Natural killer cell (primary cell): Measurements from ENCODE around the gene ERLEC1. TPM values are rescaled to one million over a fixed set of nuclear protein-coding genes. Genes with fewer than 3 reads are reported as not detected.

Experiments
- ATAC-seq, 3 donors: fragments of 150-1000 bp in 2 of 3; fragments of 200-7000 bp in 1 of 3; cut with Tn5 transposase; 1 replicate in 1 of 3; 2 replicates in 2 of 3; pipeline ENCODE4 v1.10.0; 2021; ENCODE audit warnings: mild to moderate bottlenecking in 2 of 3, moderate library complexity in 2 of 3
- DNase-seq, 2 donors: peaks; one replicate each; pipeline versions ENCODE4 v3.0.0 to v3.0.0-alpha.2; 2013 to 2021; ENCODE audit warnings: mixed read lengths in 1 of 2
- H3K27ac ChIP-seq: one replicate; pipeline ENCODE4 v1.5.1; 2013; ENCODE audit warnings: mild to moderate bottlenecking, low read length
- H3K27me3 ChIP-seq: one replicate; pipeline ENCODE4 v1.6.1; 2013; ENCODE audit warnings: low read length; ENCODE audit not compliant: control insufficient read depth, insufficient read depth
- H3K36me3 ChIP-seq: one replicate; pipeline ENCODE4 v1.6.1; 2013; ENCODE audit warnings: low read length; ENCODE audit not compliant: control insufficient read depth, insufficient read depth
- H3K4me1 ChIP-seq: one replicate; pipeline ENCODE4 v1.6.1; 2013; ENCODE audit warnings: low read length; ENCODE audit not compliant: control insufficient read depth, insufficient read depth
- H3K4me3 ChIP-seq: one replicate; pipeline ENCODE4 v1.5.1; 2013; ENCODE audit warnings: low read length
- H3K9me3 ChIP-seq: one replicate; pipeline ENCODE4 v1.6.1; 2013; ENCODE audit warnings: low read length; ENCODE audit not compliant: control insufficient read depth, insufficient read depth
- H3K27ac Mint-ChIP-seq, 2 donors: one replicate each; pipeline ENCODE4 v1.8.0; 2022; ENCODE audit warnings: mild to moderate bottlenecking in 2 of 2, mixed read lengths in 2 of 2, moderate library complexity in 1 of 2
- H3K27me3 Mint-ChIP-seq, 2 donors: one replicate each; pipeline ENCODE4 v1.8.0; 2022; ENCODE audit warnings: low read depth in 2 of 2, mixed read lengths in 2 of 2
- H3K36me3 Mint-ChIP-seq: one replicate; pipeline ENCODE4 v1.8.0; 2022; ENCODE audit warnings: mixed read lengths
- H3K4me1 Mint-ChIP-seq, 2 donors: one replicate each; pipeline ENCODE4 v1.8.0; 2022; ENCODE audit warnings: mixed read lengths in 2 of 2
- H3K4me3 Mint-ChIP-seq: one replicate; pipeline ENCODE4 v1.8.0; 2022; ENCODE audit warnings: mild to moderate bottlenecking, moderate library complexity, mixed read lengths
- H3K9me3 Mint-ChIP-seq, 2 donors: one replicate each; pipeline ENCODE4 v1.8.0; 2022; ENCODE audit warnings: mixed read lengths in 2 of 2
- WGBS: methylation state at CpG from one replicate; pipeline ENCODE4 v1.1.7; 2013; ENCODE audit warnings: missing lambda C conversion rate; ENCODE audit not compliant: insufficient coverage; 5-methylcytosine and 5-hydroxymethylcytosine counted together
- intact Hi-C: fragments of 100-400 bp; cut with micrococcal nuclease; formaldehyde crosslinking; loops from one replicate; pipeline ENCODE4 v1.14.2; 2022
- total RNA-seq, 4 donors: library from RNA; stranded (reverse); fragments of 120-200 nt in 1 of 4; gene quantifications; one replicate each; pipeline versions ENCODE4 v1.2.3 to v1.2.4, GENCODE V29; 2013 to 2022
- TF ChIP-seq, protein P1 (sequence below): fragments of 200-600 bp; IDR thresholded peaks from one replicate; pipeline ENCODE4 v1.8.0; 2022; ENCODE audit warnings: antibody characterized with exemption

The ERLEC1 gene
- total RNA-seq, 3 donors from 2014 or later (not counting 1 experiment from before 2014, with no cell fraction given), result 19.7 to 27.1 (median 21.7) TPM

GRCh38 chr2:53785366-53785765 is 1.5 kb upstream of the ERLEC1 start:
- H3K9me3 ChIP-seq, result no peaks in the 10 kb centered on the region
- H3K36me3 Mint-ChIP-seq, result no peaks in the 10 kb centered on the region
- H3K36me3 ChIP-seq, result peaks cover 4% of the 10 kb centered on the region
- no peak overlapping the region for H3K4me3 ChIP-seq
- intact Hi-C loops, result loop anchor here (5.0 kb wide), 1 partner anchor 1832 kb away; the partner anchor contains the start of gene PPP4R3B
- TF ChIP-seq, protein P1, sequence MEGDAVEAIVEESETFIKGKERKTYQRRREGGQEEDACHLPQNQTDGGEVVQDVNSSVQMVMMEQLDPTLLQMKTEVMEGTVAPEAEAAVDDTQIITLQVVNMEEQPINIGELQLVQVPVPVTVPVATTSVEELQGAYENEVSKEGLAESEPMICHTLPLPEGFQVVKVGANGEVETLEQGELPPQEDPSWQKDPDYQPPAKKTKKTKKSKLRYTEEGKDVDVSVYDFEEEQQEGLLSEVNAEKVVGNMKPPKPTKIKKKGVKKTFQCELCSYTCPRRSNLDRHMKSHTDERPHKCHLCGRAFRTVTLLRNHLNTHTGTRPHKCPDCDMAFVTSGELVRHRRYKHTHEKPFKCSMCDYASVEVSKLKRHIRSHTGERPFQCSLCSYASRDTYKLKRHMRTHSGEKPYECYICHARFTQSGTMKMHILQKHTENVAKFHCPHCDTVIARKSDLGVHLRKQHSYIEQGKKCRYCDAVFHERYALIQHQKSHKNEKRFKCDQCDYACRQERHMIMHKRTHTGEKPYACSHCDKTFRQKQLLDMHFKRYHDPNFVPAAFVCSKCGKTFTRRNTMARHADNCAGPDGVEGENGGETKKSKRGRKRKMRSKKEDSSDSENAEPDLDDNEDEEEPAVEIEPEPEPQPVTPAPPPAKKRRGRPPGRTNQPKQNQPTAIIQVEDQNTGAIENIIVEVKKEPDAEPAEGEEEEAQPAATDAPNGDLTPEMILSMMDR, result no peak
- H3K27ac Mint-ChIP-seq, result peak overlapping the region; percentile 94 to 96
- WGBS, result 83% methylated on average over 10 of the region's 11 CpGs
- DNase-seq (no peak), ATAC-seq (no peak)
- H3K9me3 Mint-ChIP-seq, result no peaks in the 10 kb centered on the region
- no peak overlapping the region for H3K27ac ChIP-seq
- H3K4me3 Mint-ChIP-seq, result peak overlapping the region; percentile 95
- peaks cover 12% of the 10 kb centered on the region for H3K4me1 ChIP-seq
- H3K27me3 ChIP-seq, result no peaks in the 10 kb centered on the region
- no peaks in the 10 kb centered on the region for H3K27me3 Mint-ChIP-seq
- peaks cover 42 to 45% of the 10 kb centered on the region in 2 donors for H3K4me1 Mint-ChIP-seq

DNA sequence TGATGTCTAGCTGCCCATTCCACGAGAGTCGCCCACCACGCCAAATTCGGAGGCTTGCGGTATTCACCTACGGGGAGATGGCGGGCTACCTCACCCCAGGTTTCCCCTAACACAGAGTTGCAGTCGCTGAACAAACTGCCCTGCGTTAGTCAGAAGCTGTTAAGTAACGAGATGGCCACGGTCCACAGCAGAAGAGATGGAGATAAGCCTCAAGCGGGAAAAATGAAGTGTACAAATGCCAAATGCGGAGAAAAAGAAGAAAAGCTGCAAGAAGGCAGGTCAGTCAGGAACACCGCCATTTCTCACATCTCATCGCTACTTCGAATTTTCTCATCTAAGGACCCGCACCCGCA is 516 bp upstream of the ERLEC1 start:
- Mint-ChIP-seq H3K27ac (peak overlapping the region; percentile 94 to 96), H3K9me3 (no peaks in the 10 kb centered on the region), H3K4me3 (peak overlapping the region; percentile 95), H3K27me3 (no peaks in the 10 kb centered on the region), H3K4me1 (peaks cover 42 to 45% of the 10 kb centered on the region in 2 donors), H3K36me3 (no peaks in the 10 kb centered on the region)
- H3K4me3 ChIP-seq, result peak overlapping the region; percentile 85
- H3K36me3 ChIP-seq, result peaks cover 4% of the 10 kb centered on the region
- intact Hi-C loops, result loop anchor here (5.0 kb wide), 1 partner anchor 1831 kb away; the partner anchor contains the start of gene PPP4R3B
- H3K4me1 ChIP-seq, result peaks cover 12% of the 10 kb centered on the region
- TF ChIP-seq, protein P1, result no peak
- H3K27me3 ChIP-seq, result no peaks in the 10 kb centered on the region
- peak; percentile 48 to 58 for DNase-seq
- no peaks in the 10 kb centered on the region for H3K9me3 ChIP-seq
- peak overlapping the region; percentile 82 for H3K27ac ChIP-seq
- WGBS, result under 1% methylated on average over 18 of the region's 18 CpGs
- ATAC-seq, result peak; percentile 37 to 46 (median 44)

DNA sequence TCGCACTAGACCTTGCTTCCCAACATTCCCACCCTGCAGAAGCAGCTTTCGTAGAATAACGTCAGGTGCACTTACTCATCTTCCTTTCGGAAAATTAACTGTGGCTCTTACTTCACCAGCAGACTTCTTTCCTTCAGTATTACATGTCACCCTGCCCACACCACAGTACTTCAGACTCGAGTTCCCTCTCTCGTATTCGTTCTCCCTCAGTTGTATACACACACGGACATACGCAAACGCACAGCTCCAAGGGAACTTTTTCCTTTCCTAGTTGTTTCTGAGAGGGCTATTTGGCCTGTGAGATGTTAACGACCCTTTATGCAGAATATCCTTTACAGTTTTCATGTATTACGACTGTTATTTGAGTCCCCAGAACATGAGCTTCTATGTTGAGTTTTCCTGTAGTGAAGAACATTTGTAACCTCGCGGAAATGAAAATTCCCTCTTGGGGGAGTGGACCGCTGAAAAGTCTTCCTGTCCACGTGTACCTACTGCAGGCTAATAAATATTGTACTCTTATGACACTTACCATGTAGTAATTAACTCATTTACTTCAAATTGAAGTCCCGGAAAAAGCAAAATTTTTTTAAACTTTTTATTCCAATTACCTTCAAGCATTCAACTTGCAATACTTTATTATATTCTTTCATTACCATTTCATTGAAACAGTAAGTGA is 908 bp downstream of the ERLEC1 start:
- Histone ChIP-seq H3K27me3 (no peaks in the 10 kb centered on the region), H3K9me3 (no peaks in the 10 kb centered on the region), H3K4me1 (peaks cover 12% of the 10 kb centered on the region), H3K4me3 (peak overlapping the region; percentile 85), H3K27ac (peak overlapping the region; percentile 82), H3K36me3 (no peaks in the 10 kb centered on the region)
- Mint-ChIP-seq H3K9me3 (no peaks in the 10 kb centered on the region), H3K27ac (peak overlapping the region; percentile 94 to 96), H3K4me3 (peak overlapping the region; percentile 95), H3K36me3 (no peaks in the 10 kb centered on the region), H3K27me3 (no peaks in the 10 kb centered on the region), H3K4me1 (peaks cover 42 to 45% of the 10 kb centered on the region in 2 donors)
- 1% methylated on average over 11 of the region's 17 CpGs for WGBS
- ATAC-seq (no peak), DNase-seq (peak in 1 of 2 donors; percentile 38)
- intact Hi-C loops, result loop anchor here (1.0 to 5.0 kb wide), 2 partner anchors 20 to 1830 kb away; partner anchors contain the start of genes CHAC2 and PPP4R3B
- TF ChIP-seq, protein P1, result no peak
